T-helper 2 cell treated with Interferon-gamma antibody and Interleukin-4, amounts not matched to agents 5 μg/mL and 100 μg/mL, for 36 hours (primary cell): ENCODE data around the gene TIGD6.
"Not testable (repeated sequence)": the region's sequence is repeated elsewhere in the genome, so short reads cannot be mapped to it uniquely, and the experiment has no call there.

Experiments used
- DNase-seq: peaks from one replicate; pipeline ENCODE4 v3.0.0; 2021; ENCODE audit warnings: low spot score
- H3K27ac Mint-ChIP-seq: one replicate; pipeline ENCODE4 v1.8.0; 2021; ENCODE audit warnings: mild to moderate bottlenecking, mixed read lengths
- H3K27me3 Mint-ChIP-seq: one replicate; pipeline ENCODE4 v1.8.0; 2021; ENCODE audit warnings: low read depth, mixed read lengths
- H3K36me3 Mint-ChIP-seq: one replicate; pipeline ENCODE4 v1.8.0; 2021; ENCODE audit warnings: low read depth, mixed read lengths
- H3K4me1 Mint-ChIP-seq: one replicate; pipeline ENCODE4 v1.8.0; 2021; ENCODE audit warnings: low read depth, mixed read lengths
- H3K4me3 Mint-ChIP-seq: one replicate; pipeline ENCODE4 v1.8.0; 2022; ENCODE audit warnings: mild to moderate bottlenecking, moderate library complexity, mixed read lengths
- H3K9me3 Mint-ChIP-seq: one replicate; pipeline ENCODE4 v1.8.0; 2021; ENCODE audit warnings: mixed read lengths

The TIGD6 gene

DNA sequence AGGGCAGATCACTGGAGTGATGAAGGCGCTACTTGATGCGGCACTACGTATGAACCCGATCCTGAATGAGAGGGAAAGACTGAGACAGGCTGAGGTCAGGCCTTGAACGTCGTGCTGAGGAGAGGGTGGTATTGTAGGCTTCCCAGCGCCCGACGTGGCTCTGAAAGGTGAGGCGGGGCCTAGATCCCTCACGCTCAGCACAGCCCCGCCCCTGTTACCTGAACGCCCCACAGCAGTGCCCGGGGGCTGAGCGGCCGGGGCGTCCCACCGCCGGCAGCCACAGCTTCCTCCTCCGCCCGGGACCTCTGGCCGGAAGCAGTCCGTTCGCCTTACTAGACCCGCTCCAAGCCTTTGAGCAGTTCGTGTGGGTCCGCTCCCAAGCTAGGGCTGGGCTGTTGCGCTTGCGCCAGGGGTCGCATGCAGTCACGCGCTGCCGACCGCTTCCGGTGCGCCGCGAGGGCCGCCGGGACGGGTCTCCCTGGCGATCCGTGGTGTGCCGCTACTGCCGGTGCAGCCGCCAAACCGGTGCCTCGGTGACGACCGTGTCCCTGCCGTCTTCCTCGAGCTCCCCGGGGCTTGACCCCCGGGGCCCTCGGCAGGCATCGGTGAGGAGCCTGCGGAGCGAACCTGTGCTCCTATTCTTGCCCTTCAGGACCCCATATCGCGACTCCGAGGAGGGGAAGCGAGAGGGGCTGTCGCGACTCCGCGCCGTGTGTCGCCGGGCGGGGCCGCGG, at the start of gene TIGD6, which contains the start of gene HMGXB3:
Gene TIGD6, minus strand, starts transcription at position 399 of the 734 bp plus-strand sequence. CDS start 4,306 bp downstream, outside the sequence.
Gene HMGXB3, plus strand, starts transcription at position 484 of the 734 bp plus-strand sequence. CDS start 4,114 bp downstream, outside the sequence.
- no peaks in the 10 kb centered on the region for H3K9me3 Mint-ChIP-seq
- H3K27me3 Mint-ChIP-seq: no peaks in the 10 kb centered on the region
- H3K27ac Mint-ChIP-seq: peak within 1 kb of the TSS; percentile 97
- DNase-seq: peak; percentile 91
- peaks cover 22% of the 10 kb centered on the region for H3K36me3 Mint-ChIP-seq
- peaks cover 31% of the 10 kb centered on the region for H3K4me1 Mint-ChIP-seq
- peak within 1 kb of the TSS; percentile 94 for H3K4me3 Mint-ChIP-seq

DNA sequence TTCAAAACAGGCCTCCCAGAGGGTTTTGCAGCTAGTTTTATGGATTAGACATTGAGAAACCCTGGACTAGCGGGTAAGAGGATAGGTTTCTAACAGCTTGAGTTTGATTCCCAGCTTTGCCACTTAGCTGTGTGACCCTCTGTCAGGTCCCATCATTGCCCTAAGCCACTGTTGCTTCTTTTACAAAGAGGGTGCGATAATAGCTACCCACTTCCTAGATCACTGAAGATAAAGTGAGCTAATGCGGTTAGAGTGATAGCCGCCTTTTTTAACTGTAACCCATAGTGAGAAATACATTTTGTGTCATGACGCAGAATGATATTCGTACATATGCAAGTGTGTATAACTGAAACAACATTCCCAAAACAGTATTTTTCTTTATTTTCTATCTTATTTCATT, 45.6 kb upstream of the TIGD6 start:
- Mint-ChIP-seq H3K4me1 (peaks cover 15% of the 10 kb centered on the region), H3K27ac (no peak overlapping the region), H3K9me3 (no peaks in the 10 kb centered on the region), H3K36me3 (peaks cover 60% of the 10 kb centered on the region), H3K4me3 (no peak overlapping the region), H3K27me3 (no peaks in the 10 kb centered on the region)
- no peak for DNase-seq

GRCh38 chr5:150045549-150045948, 45.1 kb upstream of the TIGD6 start:
- Mint-ChIP-seq H3K36me3 (peaks cover 59% of the 10 kb centered on the region), H3K4me3 (no peak overlapping the region), H3K4me1 (peaks cover 15% of the 10 kb centered on the region), H3K27me3 (no peaks in the 10 kb centered on the region), H3K27ac (no peak overlapping the region), H3K9me3 (no peaks in the 10 kb centered on the region)
- DNase-seq: no peak

DNA sequence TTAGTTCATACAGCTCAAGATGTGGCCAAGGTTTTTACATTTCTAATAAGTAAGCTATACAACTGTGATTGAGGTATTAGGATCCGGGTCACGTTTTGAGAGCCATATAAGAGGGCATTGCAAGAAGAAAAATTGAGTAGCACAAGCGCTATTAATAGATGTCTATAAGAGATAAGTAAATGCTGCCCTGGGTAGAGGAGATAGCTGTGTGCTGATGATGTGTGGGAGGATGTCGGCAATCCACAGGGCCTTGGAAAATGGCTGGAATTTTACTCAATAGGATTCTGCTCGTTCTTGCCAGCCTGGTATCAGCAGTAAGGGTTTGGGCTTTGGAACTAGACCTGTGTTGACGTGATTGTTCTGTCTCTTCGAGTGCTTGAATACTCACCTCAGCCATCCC, 44.3 kb upstream of the TIGD6 start:
- Mint-ChIP-seq H3K36me3 (peaks cover 61% of the 10 kb centered on the region), H3K4me3 (no peak overlapping the region), H3K27ac (no peak overlapping the region), H3K27me3 (no peaks in the 10 kb centered on the region), H3K4me1 (peaks cover 15% of the 10 kb centered on the region), H3K9me3 (no peaks in the 10 kb centered on the region)
- no peak for DNase-seq

DNA sequence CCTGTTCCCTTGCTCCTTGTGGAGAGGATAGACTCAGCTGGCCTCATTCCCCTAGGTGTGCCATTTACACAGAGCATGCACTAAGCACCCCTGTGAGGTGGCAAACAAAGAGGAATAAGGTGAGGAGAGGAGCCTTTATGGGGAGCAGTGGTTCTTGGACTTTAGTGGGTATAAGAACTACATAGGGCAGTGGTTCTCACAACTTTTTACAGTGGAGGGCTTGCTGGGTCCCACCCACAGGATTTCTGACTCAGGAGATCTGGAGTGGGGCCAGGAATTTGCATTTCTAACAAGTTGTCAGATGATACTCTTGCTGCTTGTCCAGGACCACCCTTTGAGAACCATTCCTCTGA, 43.9 kb upstream of the TIGD6 start:
- no peak overlapping the region for H3K4me3 Mint-ChIP-seq
- H3K9me3 Mint-ChIP-seq: no peaks in the 10 kb centered on the region
- no peak for DNase-seq
- peaks cover 60% of the 10 kb centered on the region for H3K36me3 Mint-ChIP-seq
- H3K27ac Mint-ChIP-seq: no peak overlapping the region
- H3K4me1 Mint-ChIP-seq: peaks cover 15% of the 10 kb centered on the region
- no peaks in the 10 kb centered on the region for H3K27me3 Mint-ChIP-seq

- no peaks in the 10 kb centered on the region for H3K27me3 Mint-ChIP-seq
- peaks cover 15% of the 10 kb centered on the region for H3K4me1 Mint-ChIP-seq
- no peaks in the 10 kb centered on the region for H3K9me3 Mint-ChIP-seq
- peak overlapping the region; percentile 58 for H3K27ac Mint-ChIP-seq
- H3K4me3 Mint-ChIP-seq: peak overlapping the region; percentile 35
- H3K36me3 Mint-ChIP-seq: peaks cover 55% of the 10 kb centered on the region
- no peak for DNase-seq
Observed at GRCh38 chr5:150043657-150044328, 43.3 kb upstream of the TIGD6 start.

- H3K27me3 Mint-ChIP-seq: no peaks in the 10 kb centered on the region
- H3K36me3 Mint-ChIP-seq: peaks cover 55% of the 10 kb centered on the region
- no peaks in the 10 kb centered on the region for H3K9me3 Mint-ChIP-seq
- peaks cover 15% of the 10 kb centered on the region for H3K4me1 Mint-ChIP-seq
- DNase-seq: no peak
- H3K27ac Mint-ChIP-seq: no peak overlapping the region
- no peak overlapping the region for H3K4me3 Mint-ChIP-seq
Observed at GRCh38 chr5:150042459-150042858, 42.0 kb upstream of the TIGD6 start.

GRCh38 chr5:150038547-150038946, 38.1 kb upstream of the TIGD6 start:
- Mint-ChIP-seq H3K9me3 (no peaks in the 10 kb centered on the region), H3K27ac (no peak overlapping the region), H3K36me3 (peaks cover 58% of the 10 kb centered on the region), H3K4me3 (no peak overlapping the region), H3K4me1 (peaks cover 10% of the 10 kb centered on the region), H3K27me3 (no peaks in the 10 kb centered on the region)
- no peak for DNase-seq

- no peak overlapping the region for H3K4me3 Mint-ChIP-seq
- H3K9me3 Mint-ChIP-seq: no peaks in the 10 kb centered on the region
- H3K27ac Mint-ChIP-seq: no peak overlapping the region
- H3K4me1 Mint-ChIP-seq: peaks cover 3% of the 10 kb centered on the region
- no peaks in the 10 kb centered on the region for H3K27me3 Mint-ChIP-seq
- no peak for DNase-seq
- H3K36me3 Mint-ChIP-seq: peaks cover 62% of the 10 kb centered on the region
Observed at GRCh38 chr5:150036513-150036912, 36.1 kb upstream of the TIGD6 start.

GRCh38 chr5:150035139-150035895, 34.9 kb upstream of the TIGD6 start:
- peaks cover 3% of the 10 kb centered on the region for H3K4me1 Mint-ChIP-seq
- no peak overlapping the region for H3K4me3 Mint-ChIP-seq
- H3K9me3 Mint-ChIP-seq: no peaks in the 10 kb centered on the region
- H3K36me3 Mint-ChIP-seq: peaks cover 57% of the 10 kb centered on the region
- no peak overlapping the region for H3K27ac Mint-ChIP-seq
- no peak for DNase-seq
- no peaks in the 10 kb centered on the region for H3K27me3 Mint-ChIP-seq

GRCh38 chr5:150034662-150035061, 34.2 kb upstream of the TIGD6 start:
- Mint-ChIP-seq H3K4me3 (no peak overlapping the region), H3K27ac (no peak overlapping the region), H3K4me1 (peaks cover 3% of the 10 kb centered on the region), H3K27me3 (no peaks in the 10 kb centered on the region), H3K36me3 (peaks cover 55% of the 10 kb centered on the region), H3K9me3 (no peaks in the 10 kb centered on the region)
- DNase-seq: no peak

GRCh38 chr5:150033334-150033733, 32.9 kb upstream of the TIGD6 start:
- Mint-ChIP-seq H3K36me3 (peaks cover 53% of the 10 kb centered on the region), H3K27ac (no peak overlapping the region), H3K27me3 (no peaks in the 10 kb centered on the region), H3K4me3 (no peak overlapping the region), H3K4me1 (peaks cover 3% of the 10 kb centered on the region), H3K9me3 (no peaks in the 10 kb centered on the region)
- DNase-seq: no peak

GRCh38 chr5:150028047-150028446, 27.6 kb upstream of the TIGD6 start:
- not testable (repeated sequence) for DNase-seq, H3K4me3 Mint-ChIP-seq, H3K27ac Mint-ChIP-seq, H3K27me3 Mint-ChIP-seq, H3K9me3 Mint-ChIP-seq, H3K4me1 Mint-ChIP-seq
- peaks cover 45% of the 10 kb centered on the region for H3K36me3 Mint-ChIP-seq

- no peak for DNase-seq
- Mint-ChIP-seq H3K9me3 (no peaks in the 10 kb centered on the region), H3K4me3 (no peak overlapping the region), H3K36me3 (peaks cover 50% of the 10 kb centered on the region), H3K27ac (no peak overlapping the region), H3K27me3 (no peaks in the 10 kb centered on the region), H3K4me1 (peaks cover 6% of the 10 kb centered on the region)
Observed at GRCh38 chr5:150026682-150027172, 26.3 kb upstream of the TIGD6 start.
